H9 (cell line): ENCODE measurements around the gene KLHL13. TPM values are rescaled to one million over a fixed set of nuclear protein-coding genes. Genes with fewer than 3 reads are reported as not detected.

Experiments
- DNase-seq: peaks from one replicate; pipeline ENCODE4 v3.0.0-alpha.2; 2017
- H2AFZ ChIP-seq: one replicate; pipeline ENCODE4 v1.6.1; 2013; ENCODE audit warnings: mild to moderate bottlenecking, low read length, control low read depth, moderate library complexity
- H2AK5ac ChIP-seq: 2 replicates; pipeline ENCODE4 v1.6.1; 2013; ENCODE audit warnings: low read length, control low read depth, mixed read lengths; ENCODE audit not compliant: insufficient read length
- H2BK120ac ChIP-seq: one replicate; pipeline ENCODE4 v1.6.1; 2013; ENCODE audit warnings: low read depth, mild to moderate bottlenecking, low read length, control low read depth, inconsistent platforms; ENCODE audit not compliant: poor library complexity, severe bottlenecking
- H2BK12ac ChIP-seq: 2 replicates; pipeline ENCODE4 v1.6.1; 2013; ENCODE audit warnings: low read length, control low read depth, mixed read lengths, low read depth; ENCODE audit not compliant: insufficient read length
- H2BK15ac ChIP-seq: 2 replicates; pipeline ENCODE4 v1.6.1; 2013; ENCODE audit warnings: low read depth, low read length, control low read depth
- H2BK20ac ChIP-seq: one replicate; pipeline ENCODE4 v1.6.1; 2013; ENCODE audit warnings: low read depth, mild to moderate bottlenecking, low read length, control low read depth, inconsistent platforms; ENCODE audit not compliant: poor library complexity, severe bottlenecking
- H2BK5ac ChIP-seq: 2 replicates; pipeline ENCODE4 v1.6.1; 2013; ENCODE audit warnings: low read length, control low read depth, mixed read lengths; ENCODE audit not compliant: insufficient read length
- H3K14ac ChIP-seq: 2 replicates; pipeline ENCODE4 v1.6.1; 2013; ENCODE audit warnings: low read length, control low read depth; ENCODE audit not compliant: insufficient read depth
- H3K18ac ChIP-seq: 2 replicates; pipeline ENCODE4 v1.6.1; 2013; ENCODE audit warnings: low read depth, mild to moderate bottlenecking, mixed read lengths, low read length, control low read depth; ENCODE audit not compliant: insufficient read length
- H3K23ac ChIP-seq: 2 replicates; pipeline ENCODE4 v1.6.1; 2013; ENCODE audit warnings: low read length, control low read depth, mixed read lengths, low read depth; ENCODE audit not compliant: insufficient read length
- H3K23me2 ChIP-seq: 2 replicates; pipeline ENCODE4 v1.6.1; 2013; ENCODE audit warnings: low read depth, mild to moderate bottlenecking, mixed read lengths, low read length, control low read depth; ENCODE audit not compliant: insufficient read length, poor library complexity, severe bottlenecking
- H3K27ac ChIP-seq: 2 replicates; pipeline ENCODE4 v1.5.1; 2013; ENCODE audit warnings: low read length, control low read depth, mixed read lengths, low read depth; ENCODE audit not compliant: insufficient read length
- H3K27me3 ChIP-seq: 2 replicates; pipeline ENCODE4 v1.6.1; 2013; ENCODE audit warnings: low read length, control low read depth, inconsistent platforms; ENCODE audit not compliant: insufficient read depth
- H3K4ac ChIP-seq: 2 replicates; pipeline ENCODE4 v1.6.1; 2013; ENCODE audit warnings: low read depth, mild to moderate bottlenecking, control low read depth, inconsistent platforms, low read length, moderate library complexity
- H3K4me1 ChIP-seq: 2 replicates; pipeline ENCODE4 v1.6.1; 2013; ENCODE audit warnings: low read length, control low read depth, inconsistent platforms; ENCODE audit not compliant: insufficient read depth
- H3K4me2 ChIP-seq: 2 replicates; pipeline ENCODE4 v1.6.1; 2013; ENCODE audit warnings: low read length, control low read depth, mixed read lengths; ENCODE audit not compliant: insufficient read length, insufficient read depth
- H3K56ac ChIP-seq: 2 replicates; pipeline ENCODE4 v1.6.1; 2013; ENCODE audit warnings: low read depth, mild to moderate bottlenecking, mixed read lengths, low read length, control low read depth; ENCODE audit not compliant: insufficient read length
- H3K79me1 ChIP-seq: 2 replicates; pipeline ENCODE4 v1.6.1; 2013; ENCODE audit warnings: low read depth, mild to moderate bottlenecking, moderate library complexity, low read length, control low read depth, inconsistent platforms; ENCODE audit not compliant: insufficient read depth, poor library complexity, severe bottlenecking
- H3K79me2 ChIP-seq: 2 replicates; pipeline ENCODE4 v1.6.1; 2013; ENCODE audit warnings: low read length, control low read depth, inconsistent platforms; ENCODE audit not compliant: insufficient read depth
- H3K9ac ChIP-seq: 2 replicates; pipeline ENCODE4 v1.6.1; 2013; ENCODE audit warnings: low read length, control low read depth, mixed read lengths; ENCODE audit not compliant: insufficient read length; ENCODE audit errors: extremely low read depth
- H3K9me3 ChIP-seq: one replicate; pipeline ENCODE4 v1.6.1; 2013; ENCODE audit warnings: low read depth, low read length, inconsistent platforms; ENCODE audit not compliant: control insufficient read depth
- H3T11ph ChIP-seq: one replicate; pipeline ENCODE4 v1.6.1; 2013; ENCODE audit warnings: mild to moderate bottlenecking, low read length, control low read depth, inconsistent platforms
- H4K20me1 ChIP-seq: one replicate; pipeline ENCODE4 v1.6.1; 2013; ENCODE audit not compliant: control insufficient read depth, insufficient read length, insufficient read depth
- H4K5ac ChIP-seq: 2 replicates; pipeline ENCODE4 v1.6.1; 2013; ENCODE audit warnings: low read depth, mild to moderate bottlenecking, mixed read lengths, low read length, control low read depth; ENCODE audit not compliant: insufficient read length
- H4K8ac ChIP-seq: replicated peaks from 2 replicates; pipeline ENCODE4 v1.6.1; 2013; ENCODE audit warnings: low read length, control low read depth, mixed read lengths, low read depth; ENCODE audit not compliant: insufficient read length
- H4K91ac ChIP-seq: 2 replicates; pipeline ENCODE4 v1.6.1; 2013; ENCODE audit warnings: low read depth, mild to moderate bottlenecking, moderate library complexity, mixed read lengths, low read length, control low read depth; ENCODE audit not compliant: insufficient read length
- H3K27ac Mint-ChIP-seq, 3 experiments: 2 replicates in 2 of 3; 3 replicates in 1 of 3; pipeline ENCODE4 v1.8.0; 2020 to 2021; ENCODE audit warnings: mixed read lengths in 3 of 3, mild to moderate bottlenecking in 1 of 3, moderate library complexity in 1 of 3
- H3K27me3 Mint-ChIP-seq: 2 replicates; pipeline ENCODE4 v1.8.0; 2021; ENCODE audit warnings: low read depth, mild to moderate bottlenecking, moderate library complexity, mixed read lengths
- H3K36me3 Mint-ChIP-seq, 3 experiments: 2 replicates in 2 of 3; 3 replicates in 1 of 3; pipeline ENCODE4 v1.8.0; 2020 to 2021; ENCODE audit warnings: low read depth in 3 of 3, mixed read lengths in 3 of 3; ENCODE audit not compliant: insufficient read depth in 1 of 3
- H3K4me1 Mint-ChIP-seq, 2 experiments: 2 replicates each; pipeline ENCODE4 v1.8.0; 2020; ENCODE audit warnings: mixed read lengths in 2 of 2
- H3K4me3 Mint-ChIP-seq, 2 experiments: 2 replicates in 1 of 2; 3 replicates in 1 of 2; pipeline ENCODE4 v1.8.0; 2020 to 2021; ENCODE audit warnings: mild to moderate bottlenecking in 2 of 2, mixed read lengths in 2 of 2, moderate library complexity in 1 of 2
- H3K9me3 Mint-ChIP-seq, 2 experiments: 2 replicates in 1 of 2; 3 replicates in 1 of 2; pipeline ENCODE4 v1.8.0; 2020; ENCODE audit warnings: mild to moderate bottlenecking in 2 of 2, mixed read lengths in 2 of 2, moderate library complexity in 1 of 2
- WGBS: extraction: QIAGEN DNeasy Blood & Tissue Kit; methylation state at CpG from one replicate; pipeline ENCODE4 v1.1.7; 2013; ENCODE audit warnings: missing lambda C conversion rate, low lambda C conversion rate, mixed read lengths; ENCODE audit not compliant: insufficient read length; ENCODE audit errors: extremely low coverage; 5-methylcytosine and 5-hydroxymethylcytosine counted together
- long read RNA-seq: library from polyadenylated mRNA; unstranded; transcript quantifications from one replicate; pipeline ENCODE4 v2.0.0, GENCODE V29; 2020
- total RNA-seq: library from RNA; stranded (reverse); gene quantifications from 2 replicates; pipeline ENCODE4 v1.2.1, GENCODE V29; 2021
- TF ChIP-seq, protein P1 (sequence below): fragments of 200-600 bp; sonication (generic); conservative IDR thresholded peaks from 3 replicates; pipeline ENCODE4 v1.8.0; 2021; ENCODE audit warnings: antibody characterized with exemption, mild to moderate bottlenecking

Gene KLHL13, protein sequence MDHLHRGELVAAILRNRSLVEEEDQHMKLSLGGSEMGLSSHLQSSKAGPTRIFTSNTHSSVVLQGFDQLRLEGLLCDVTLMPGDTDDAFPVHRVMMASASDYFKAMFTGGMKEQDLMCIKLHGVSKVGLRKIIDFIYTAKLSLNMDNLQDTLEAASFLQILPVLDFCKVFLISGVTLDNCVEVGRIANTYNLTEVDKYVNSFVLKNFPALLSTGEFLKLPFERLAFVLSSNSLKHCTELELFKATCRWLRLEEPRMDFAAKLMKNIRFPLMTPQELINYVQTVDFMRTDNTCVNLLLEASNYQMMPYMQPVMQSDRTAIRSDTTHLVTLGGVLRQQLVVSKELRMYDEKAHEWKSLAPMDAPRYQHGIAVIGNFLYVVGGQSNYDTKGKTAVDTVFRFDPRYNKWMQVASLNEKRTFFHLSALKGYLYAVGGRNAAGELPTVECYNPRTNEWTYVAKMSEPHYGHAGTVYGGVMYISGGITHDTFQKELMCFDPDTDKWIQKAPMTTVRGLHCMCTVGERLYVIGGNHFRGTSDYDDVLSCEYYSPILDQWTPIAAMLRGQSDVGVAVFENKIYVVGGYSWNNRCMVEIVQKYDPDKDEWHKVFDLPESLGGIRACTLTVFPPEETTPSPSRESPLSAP
- 4.0 and 4.1 TPM in 2 replicates for total RNA-seq
- long read RNA-seq, transcript KLHL13-204 (7 exons, 3,256 nt) = major isoform, 21 of 31 reads
- long read RNA-seq, partial matches to known transcripts = 1 of 31 reads
- long read RNA-seq, other reads (novel, unspliced or antisense) = 6 of 31 reads

DNA sequence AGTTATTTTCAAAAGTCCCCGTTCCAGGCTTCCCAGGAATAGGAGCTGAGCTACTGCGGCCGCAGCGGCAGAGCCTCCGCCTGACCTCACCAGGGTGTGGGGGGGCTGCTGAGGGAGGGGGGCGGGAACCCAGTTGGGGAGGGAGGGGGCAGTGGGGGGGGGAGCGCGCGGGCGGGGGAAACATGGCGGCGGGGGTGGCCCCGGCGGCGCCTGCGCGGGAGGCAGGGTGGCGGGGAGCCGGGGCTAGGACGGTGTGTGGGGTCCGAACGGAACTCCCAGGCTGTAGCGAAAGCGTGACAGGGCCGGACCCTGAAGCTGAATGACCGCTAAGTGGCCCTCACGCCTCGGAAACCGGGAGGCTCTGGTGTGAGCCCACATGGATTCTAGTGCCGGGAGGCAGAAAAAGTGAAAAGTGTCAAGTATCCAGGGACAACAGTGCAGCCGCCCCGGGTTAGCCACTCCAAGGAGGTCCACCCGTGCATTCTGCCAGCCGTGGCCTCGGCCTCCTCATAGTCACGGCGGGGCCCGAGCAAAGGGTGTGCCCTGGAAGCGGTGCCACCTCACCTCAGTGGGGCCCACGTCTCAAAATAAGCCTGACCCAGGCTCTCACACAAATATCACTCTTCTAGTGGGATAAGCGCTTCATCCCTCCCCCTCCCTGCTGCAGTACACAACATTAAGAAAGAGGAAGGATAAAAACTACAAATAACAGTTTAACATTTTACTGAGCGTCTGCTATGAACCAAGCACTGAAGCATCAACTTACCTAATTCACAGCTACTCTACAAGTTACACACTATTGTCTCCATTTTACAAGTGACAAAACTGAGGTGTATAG lies at the start of gene KLHL13:
Gene KLHL13, minus strand, starts transcription at position 98 of the 838 bp plus-strand sequence. CDS start 88,337 bp downstream, outside the sequence.
- peak within 1 kb of the TSS; percentile 43 for H3K4me2 ChIP-seq
- H2BK120ac ChIP-seq = no peak within 1 kb of the TSS
- H3K9ac ChIP-seq = peak within 1 kb of the TSS; percentile 54
- H3K9me3 Mint-ChIP-seq = peaks cover 7 to 49% of the 10 kb centered on the region in 2 experiments; a peak in 4 of 5 replicates
- H4K91ac ChIP-seq = no peak within 1 kb of the TSS
- H3K14ac ChIP-seq = peak within 1 kb of the TSS; percentile 63; the same call in 1 of the 2 replicates
- no peak within 1 kb of the TSS for H2BK12ac ChIP-seq
- no peaks in the 10 kb centered on the region; a peak in 2 of 7 replicates for H3K36me3 Mint-ChIP-seq
- H3K23ac ChIP-seq = no peak within 1 kb of the TSS
- H3K27me3 Mint-ChIP-seq = peaks cover 32% of the 10 kb centered on the region
- H2BK20ac ChIP-seq = no peak within 1 kb of the TSS
- WGBS = no CpG with 5 or more reads among the region's 42 CpGs
- no peak within 1 kb of the TSS for H2AK5ac ChIP-seq
- no peaks in the 10 kb centered on the region for H3K4me1 ChIP-seq
- no peak within 1 kb of the TSS for H4K5ac ChIP-seq
- TF ChIP-seq, protein P1, sequence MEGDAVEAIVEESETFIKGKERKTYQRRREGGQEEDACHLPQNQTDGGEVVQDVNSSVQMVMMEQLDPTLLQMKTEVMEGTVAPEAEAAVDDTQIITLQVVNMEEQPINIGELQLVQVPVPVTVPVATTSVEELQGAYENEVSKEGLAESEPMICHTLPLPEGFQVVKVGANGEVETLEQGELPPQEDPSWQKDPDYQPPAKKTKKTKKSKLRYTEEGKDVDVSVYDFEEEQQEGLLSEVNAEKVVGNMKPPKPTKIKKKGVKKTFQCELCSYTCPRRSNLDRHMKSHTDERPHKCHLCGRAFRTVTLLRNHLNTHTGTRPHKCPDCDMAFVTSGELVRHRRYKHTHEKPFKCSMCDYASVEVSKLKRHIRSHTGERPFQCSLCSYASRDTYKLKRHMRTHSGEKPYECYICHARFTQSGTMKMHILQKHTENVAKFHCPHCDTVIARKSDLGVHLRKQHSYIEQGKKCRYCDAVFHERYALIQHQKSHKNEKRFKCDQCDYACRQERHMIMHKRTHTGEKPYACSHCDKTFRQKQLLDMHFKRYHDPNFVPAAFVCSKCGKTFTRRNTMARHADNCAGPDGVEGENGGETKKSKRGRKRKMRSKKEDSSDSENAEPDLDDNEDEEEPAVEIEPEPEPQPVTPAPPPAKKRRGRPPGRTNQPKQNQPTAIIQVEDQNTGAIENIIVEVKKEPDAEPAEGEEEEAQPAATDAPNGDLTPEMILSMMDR = no peak
- peaks cover 8% of the 10 kb centered on the region for H3K23me2 ChIP-seq
- H3K18ac ChIP-seq = peak within 1 kb of the TSS; percentile 70
- DNase-seq = peak; percentile 50
- H3K4me3 Mint-ChIP-seq = peak within 1 kb of the TSS; percentile 75 to 86
- peaks cover 6 to 15% of the 10 kb centered on the region in 2 experiments; a peak in 3 of 4 replicates for H3K4me1 Mint-ChIP-seq
- H4K8ac ChIP-seq = no peak within 1 kb of the TSS
- no peaks in the 10 kb centered on the region for H3K79me2 ChIP-seq
- no peak within 1 kb of the TSS for H3T11ph ChIP-seq
- no peak within 1 kb of the TSS for H3K56ac ChIP-seq
- H2BK5ac ChIP-seq = no peak within 1 kb of the TSS
- H4K20me1 ChIP-seq = no peaks in the 10 kb centered on the region
- H2AFZ ChIP-seq = no peak within 1 kb of the TSS
- H3K79me1 ChIP-seq = no peaks in the 10 kb centered on the region
- H2BK15ac ChIP-seq = no peak within 1 kb of the TSS
- H3K4ac ChIP-seq = no peak within 1 kb of the TSS
- no peaks in the 10 kb centered on the region for H3K9me3 ChIP-seq
- no peaks in the 10 kb centered on the region for H3K27me3 ChIP-seq
- H3K27ac ChIP-seq = no peak within 1 kb of the TSS
- no peak within 1 kb of the TSS; a peak in 3 of 7 replicates for H3K27ac Mint-ChIP-seq
